ENCODE measurements around the gene PBX3.

The PBX3 gene

DNA sequence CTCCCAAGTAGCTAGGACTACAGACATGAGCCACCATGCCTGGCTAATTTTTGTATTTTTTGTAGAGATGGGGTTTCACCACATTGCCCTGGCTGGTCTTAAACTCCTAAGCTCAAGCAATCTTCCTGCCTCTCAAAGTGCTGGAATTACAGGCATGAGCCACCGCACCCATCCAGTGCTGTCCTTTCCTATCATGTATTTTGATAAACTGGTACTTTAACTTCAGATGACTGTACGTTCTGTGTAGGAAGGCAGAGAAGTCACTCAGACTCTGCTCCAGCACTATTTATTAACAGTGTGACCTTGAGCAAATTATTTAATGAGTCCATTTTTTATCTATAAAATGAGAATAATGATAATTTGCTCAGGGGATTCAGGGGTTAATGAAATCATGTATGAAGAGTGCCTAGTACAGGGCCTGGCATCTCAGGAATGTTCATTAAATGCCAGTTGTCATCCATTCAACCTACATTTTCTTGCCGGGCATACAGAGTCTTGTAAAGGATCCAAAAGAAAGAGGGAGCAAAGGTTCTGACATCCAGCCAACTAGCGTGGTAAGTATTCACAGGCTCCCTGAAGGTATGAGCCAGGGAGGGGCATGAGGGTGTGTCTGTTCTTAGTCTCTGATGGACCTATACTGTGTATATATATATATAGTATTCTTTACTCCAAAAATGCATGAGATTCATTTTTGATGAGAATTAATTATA, 201.9 kb downstream of the PBX3 start:
- no peak for DNase-seq (ENCODE audit: low read depth in 2 of 2)

- no peak for DNase-seq (ENCODE audit: low read depth in 2 of 2)
Observed at GRCh38 chr9:125949703-125950460, 202.7 kb downstream of the PBX3 start.

DNA sequence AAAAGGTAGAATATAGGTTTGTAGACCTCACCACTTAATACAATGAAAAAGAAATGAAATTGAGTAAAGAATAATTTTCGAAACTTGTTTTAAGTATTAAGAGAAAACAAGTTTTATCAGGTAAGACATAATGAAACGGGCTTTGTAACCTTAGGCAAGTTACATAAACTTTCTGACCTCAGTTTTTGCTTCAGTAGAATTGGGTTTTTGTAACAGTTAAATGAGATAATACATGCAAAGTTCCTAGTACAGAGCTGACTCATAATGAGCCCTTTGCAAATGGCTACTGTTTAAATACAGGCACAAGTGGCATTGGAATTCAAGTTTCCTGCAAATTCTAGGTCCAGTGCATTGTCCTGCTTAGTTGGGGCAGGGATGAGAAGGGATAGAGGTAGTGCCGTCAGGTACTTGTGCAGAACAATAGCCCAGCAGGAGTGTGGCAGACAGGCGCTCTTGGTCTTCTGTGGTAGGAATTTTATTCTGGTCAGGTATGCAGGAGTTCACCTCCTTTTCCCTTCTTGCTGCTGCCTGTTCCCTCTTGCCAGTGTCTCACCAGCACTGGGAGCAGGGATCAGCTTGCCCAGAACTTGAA, 203.8 kb downstream of the PBX3 start:
- DNase-seq (ENCODE audit: low read depth in 2 of 2), result no peak

GRCh38 chr9:125953314-125954019, 206.3 kb downstream of the PBX3 start:
- no peak for DNase-seq (ENCODE audit: low read depth in 2 of 2)

- DNase-seq (ENCODE audit: low read depth in 2 of 2), result no peak
Observed at GRCh38 chr9:125956102-125956501, 208.9 kb downstream of the PBX3 start.

- DNase-seq (ENCODE audit: low read depth in 2 of 2), result no peak
Observed at GRCh38 chr9:125959315-125959714, 212.1 kb downstream of the PBX3 start.

DNA sequence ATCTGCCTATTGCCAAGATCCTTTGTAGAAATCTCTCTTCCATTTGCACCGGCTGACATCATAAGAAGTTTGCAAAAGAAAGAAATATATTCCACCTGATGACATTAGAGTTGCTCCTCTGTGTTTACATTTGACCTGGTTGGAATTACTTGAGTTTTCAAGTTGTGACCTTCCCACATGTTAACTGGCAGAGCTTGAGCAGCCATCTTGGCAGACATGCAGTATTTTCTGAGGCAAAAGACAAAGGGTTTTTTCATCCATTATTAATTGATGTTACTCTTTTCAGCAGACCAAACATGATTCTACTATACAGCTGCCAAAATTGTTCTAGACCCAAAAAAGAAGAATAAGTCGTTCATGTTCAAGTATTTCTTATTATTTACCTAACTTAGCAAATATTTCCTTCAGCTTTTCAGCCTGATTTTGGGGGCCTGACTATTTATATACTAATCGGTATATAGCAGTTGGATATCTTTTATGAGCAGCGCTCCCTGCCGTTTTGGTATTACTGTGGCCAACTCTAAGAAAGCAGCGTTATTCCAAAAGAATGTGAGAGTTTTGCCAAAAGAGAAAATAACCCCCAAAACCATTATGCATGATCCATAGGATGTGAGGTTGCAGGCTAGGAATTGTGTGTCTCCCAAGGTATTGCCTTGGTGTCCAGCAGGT, 212.9 kb downstream of the PBX3 start:
- DNase-seq (ENCODE audit: low read depth in 2 of 2), result no peak

- no peak for DNase-seq (ENCODE audit: low read depth in 2 of 2)
Observed at GRCh38 chr9:125960626-125961025, 213.5 kb downstream of the PBX3 start.

- no peak for DNase-seq (ENCODE audit: low read depth in 2 of 2)
Observed at GRCh38 chr9:125961072-125961471, 213.9 kb downstream of the PBX3 start.

GRCh38 chr9:125963932-125964331, 216.8 kb downstream of the PBX3 start:
- DNase-seq (ENCODE audit: low read depth in 2 of 2), result no peak

DNA sequence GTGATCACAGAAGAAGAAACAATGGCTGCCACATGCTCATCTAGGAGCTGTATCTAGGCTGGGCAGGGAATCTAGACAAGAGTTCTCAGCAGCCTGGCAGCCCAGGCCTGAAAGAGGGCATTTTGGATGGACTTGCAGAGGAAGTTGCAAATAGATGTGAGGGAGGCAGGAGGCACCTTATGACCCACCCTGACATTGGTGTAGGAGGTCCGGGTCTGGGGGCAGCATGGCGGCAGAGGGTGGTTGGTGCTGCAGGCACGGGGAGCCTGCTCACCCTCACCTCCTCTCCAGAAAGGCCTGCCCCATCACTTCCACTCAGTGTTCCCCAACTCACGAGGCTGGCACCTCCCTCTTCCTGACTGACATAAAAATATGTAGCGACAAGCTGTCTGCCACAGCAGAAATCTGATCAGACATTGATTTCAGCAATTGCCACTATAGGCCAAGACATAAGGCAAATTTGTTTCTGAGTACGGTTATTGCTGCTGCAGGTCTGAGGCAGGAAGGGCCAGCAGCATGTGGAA, 217.6 kb downstream of the PBX3 start:
- no peak for DNase-seq (ENCODE audit: low read depth in 2 of 2)

DNA sequence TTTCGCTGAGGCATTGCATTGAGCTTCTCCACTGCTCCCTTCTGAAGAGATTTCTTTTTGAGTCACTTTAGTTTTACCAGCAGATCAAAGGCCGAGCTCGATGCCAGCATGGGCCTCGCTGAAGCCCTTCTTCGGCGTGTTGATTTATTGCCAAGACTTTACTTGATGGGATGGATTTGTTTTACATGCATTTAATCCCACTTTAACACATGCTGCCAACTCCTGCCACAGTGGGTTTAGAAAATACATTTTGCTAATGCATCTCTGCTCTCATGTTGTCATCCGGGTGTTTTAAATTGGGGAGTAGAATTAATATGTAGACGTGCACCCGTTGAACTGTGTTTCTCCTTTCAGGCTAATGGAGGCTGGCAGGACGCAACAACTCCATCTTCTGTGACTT, 218.3 kb downstream of the PBX3 start:
- DNase-seq (ENCODE audit: low read depth in 2 of 2), result no peak

DNA sequence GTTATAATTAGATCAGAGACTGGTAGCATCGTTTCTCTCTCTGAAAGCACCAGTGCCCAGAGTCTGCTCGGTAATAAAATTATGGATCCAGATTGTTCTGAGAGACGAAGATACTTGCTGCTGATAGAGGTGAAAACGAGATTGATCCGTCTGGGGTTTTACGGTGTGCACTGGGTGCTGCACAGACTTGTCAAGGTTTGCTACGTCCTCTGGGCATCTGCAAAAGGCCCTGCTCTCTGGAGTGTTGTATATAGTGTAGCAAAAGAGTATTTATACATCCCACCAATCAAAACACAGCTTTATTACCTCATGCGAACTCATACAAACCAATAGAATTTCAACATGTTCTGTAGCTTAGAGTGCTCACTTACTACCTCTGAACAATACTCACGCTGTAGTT, 219.3 kb downstream of the PBX3 start:
- no peak for DNase-seq (ENCODE audit: low read depth in 2 of 2)

- DNase-seq (ENCODE audit: low read depth in 2 of 2), result no peak
Observed at GRCh38 chr9:125966959-125967711, 220.0 kb downstream of the PBX3 start.

- DNase-seq (ENCODE audit: low read depth in 2 of 2), result no peak
Observed at GRCh38 chr9:125968714-125969374, 221.7 kb downstream of the PBX3 start.

DNA sequence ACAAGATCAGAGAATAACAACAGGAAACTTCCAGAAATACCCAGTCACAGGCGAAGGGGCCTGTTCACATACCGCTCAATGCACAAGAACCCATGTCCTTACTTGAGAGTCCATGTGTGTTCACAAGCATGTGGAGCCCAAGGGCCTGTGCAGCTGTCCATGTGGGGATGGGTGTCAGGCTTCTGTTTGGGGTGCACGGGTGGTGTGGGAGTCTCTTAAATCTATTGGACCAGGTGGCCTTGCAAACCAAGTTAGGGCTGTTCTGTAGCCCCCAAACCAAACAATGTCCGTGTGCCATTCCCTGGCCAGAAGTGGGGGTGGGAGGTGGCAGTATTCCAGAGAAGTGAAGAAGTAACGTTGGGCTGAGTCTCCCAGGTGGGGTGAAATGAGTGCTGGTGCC, 222.3 kb downstream of the PBX3 start:
- no peak for DNase-seq (ENCODE audit: low read depth in 2 of 2)

GRCh38 chr9:125969868-125970267, 222.7 kb downstream of the PBX3 start:
- no peak for DNase-seq (ENCODE audit: low read depth in 2 of 2)

GRCh38 chr9:125970340-125970739, 223.2 kb downstream of the PBX3 start:
- no peak for DNase-seq (ENCODE audit: low read depth in 2 of 2)

DNA sequence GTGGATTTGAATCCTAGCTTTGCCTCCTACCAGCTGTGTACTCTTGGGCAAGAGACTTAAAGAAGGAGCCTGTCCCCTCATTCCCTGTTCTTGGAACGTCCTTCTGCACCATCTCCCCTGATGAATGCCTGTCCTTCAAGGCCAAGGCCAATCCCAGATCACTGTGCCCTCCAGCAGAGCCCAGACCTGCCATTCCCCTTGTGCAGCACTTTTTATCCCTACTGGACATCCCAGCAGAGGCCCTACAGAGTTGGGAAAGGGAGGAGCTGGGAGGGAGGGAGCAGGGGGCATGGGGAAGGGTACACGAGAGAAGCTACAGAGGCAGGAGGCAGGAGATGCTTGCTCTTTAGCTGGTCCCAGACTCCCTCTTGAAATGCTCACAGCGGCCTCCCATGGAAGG, 223.9 kb downstream of the PBX3 start:
- no peak for DNase-seq (ENCODE audit: low read depth in 2 of 2)

DNA sequence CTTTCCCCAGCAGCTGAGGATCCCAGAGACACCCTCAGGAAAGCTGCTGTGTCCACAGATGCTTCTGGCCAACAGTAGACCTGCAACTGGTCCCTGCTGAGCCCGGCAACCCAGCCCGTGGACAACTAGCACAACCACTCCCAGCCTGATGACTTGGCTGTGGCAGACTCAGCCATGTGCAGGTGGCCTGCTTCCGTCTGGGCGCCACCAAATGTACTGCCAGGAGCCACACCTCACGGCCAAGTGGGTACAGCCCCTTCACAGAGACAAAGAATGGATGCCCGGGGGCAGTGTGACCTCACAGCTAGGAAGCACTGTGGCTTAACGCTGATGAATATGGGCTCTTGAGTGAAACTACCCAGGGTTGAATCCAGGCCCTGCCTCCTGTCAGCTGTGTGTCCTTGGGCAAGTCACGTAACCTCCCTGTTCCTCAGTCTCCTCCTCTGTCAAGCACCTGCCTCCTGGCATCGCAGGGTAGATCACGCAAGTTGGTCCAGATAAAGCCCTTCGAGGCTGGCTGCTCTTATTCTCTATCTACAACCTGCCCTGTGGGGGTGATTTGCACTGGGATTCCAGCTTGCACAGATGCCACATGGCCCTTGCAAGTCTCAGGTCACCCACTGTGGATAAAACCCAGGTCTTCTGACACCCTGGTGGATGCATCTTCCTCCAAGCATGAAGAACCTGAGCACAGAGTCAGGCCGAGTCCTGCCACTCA, 225.0 kb downstream of the PBX3 start:
- DNase-seq (ENCODE audit: low read depth in 2 of 2), result no peak

All from stimulated activated CD8-positive, alpha-beta memory T cell treated with anti-CD3 and anti-CD28 coated beads, Interleukin-2, amount 100 ng/mL, for 48 hours (primary cell).